ENCODE results near the gene KDM6A.
A peak's percentile ranks its signal among the peaks of the same experiment; 100 is the strongest.
"Not testable (repeated sequence)": the region's sequence is repeated elsewhere in the genome, so short reads cannot be mapped to it uniquely, and the experiment has no call there.

The KDM6A gene

DNA sequence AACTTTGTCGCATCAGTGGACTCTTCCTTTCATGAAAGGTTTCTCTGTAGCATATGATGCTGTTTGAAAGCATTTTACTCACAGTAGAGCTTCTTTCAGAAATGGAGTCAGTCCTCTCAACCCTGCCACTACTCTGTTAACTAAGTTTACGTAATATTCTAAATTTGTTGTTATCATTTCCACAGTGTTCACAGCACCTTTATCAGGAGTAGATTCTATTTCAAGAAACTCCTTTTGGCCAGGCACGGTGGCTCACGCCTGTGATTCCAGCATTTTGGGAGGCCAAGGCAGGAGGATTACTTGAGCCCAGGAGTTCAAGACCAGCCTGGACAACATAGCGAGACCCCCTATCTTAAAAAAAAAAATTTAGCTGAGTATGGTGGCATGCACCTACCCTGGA, 90.0 kb downstream of the KDM6A start:
- no peak for DNase-seq (ENCODE audit: low spot score)

DNA sequence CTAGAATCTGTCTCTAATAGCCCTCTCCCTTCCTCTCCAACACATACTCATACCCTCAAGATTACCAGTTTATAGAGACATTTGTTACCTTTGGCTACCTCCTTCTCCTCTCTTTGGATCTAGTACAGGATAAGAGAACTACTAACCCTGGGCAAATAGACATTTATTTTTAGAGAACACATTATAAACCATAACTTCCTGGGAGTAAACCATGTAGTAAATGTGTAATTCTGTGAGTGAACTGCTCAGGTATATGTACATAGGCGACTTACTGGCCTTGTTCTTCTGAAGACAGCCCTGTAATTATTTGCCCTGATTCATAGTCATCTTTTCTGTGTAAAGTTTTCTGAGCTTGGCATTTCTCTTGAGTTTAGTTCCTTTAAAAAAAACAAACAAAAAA, 94.2 kb downstream of the KDM6A start:
- no peak for DNase-seq (ENCODE audit: low spot score)

DNA sequence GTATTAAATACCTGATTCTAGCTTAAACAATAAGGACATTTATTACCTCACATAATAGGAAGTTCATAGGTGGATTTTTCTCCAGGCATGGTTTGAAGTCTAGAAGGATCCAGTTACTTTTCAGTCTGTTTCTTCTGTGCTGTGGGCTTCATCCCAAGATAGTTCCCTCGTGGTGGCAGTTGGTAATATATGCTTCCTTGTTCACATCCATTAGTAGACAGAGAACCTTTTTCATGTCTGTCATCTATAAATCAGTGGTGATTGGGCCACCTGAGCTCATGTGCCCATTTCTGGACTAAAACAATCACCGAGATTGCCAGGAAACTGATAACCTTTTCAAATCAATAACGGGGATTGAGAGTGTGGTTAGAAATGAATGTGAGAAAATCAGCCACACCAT, 97.7 kb downstream of the KDM6A start:
- DNase-seq (ENCODE audit: low spot score), result no peak

DNA sequence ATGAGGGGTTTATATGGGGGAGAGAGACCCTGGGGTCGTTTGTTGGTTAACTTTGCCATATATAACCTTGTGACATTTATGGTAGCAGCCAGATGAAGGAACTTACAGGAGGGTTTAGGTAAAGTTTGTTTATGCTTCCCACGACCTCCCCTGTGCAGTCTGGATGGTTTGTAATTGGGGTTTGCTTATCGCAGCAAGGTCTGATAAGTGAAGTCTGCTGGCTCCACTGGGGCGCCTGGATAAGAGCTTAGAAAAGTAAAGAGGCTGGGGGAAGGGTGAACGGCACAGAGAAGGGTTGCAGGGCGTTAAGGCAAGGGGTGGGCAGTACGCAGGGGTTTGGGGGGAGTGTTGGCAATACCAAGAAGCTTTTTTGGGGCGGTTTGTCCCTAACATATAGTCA, 98.7 kb downstream of the KDM6A start:
- no peak for DNase-seq (ENCODE audit: low spot score)

DNA sequence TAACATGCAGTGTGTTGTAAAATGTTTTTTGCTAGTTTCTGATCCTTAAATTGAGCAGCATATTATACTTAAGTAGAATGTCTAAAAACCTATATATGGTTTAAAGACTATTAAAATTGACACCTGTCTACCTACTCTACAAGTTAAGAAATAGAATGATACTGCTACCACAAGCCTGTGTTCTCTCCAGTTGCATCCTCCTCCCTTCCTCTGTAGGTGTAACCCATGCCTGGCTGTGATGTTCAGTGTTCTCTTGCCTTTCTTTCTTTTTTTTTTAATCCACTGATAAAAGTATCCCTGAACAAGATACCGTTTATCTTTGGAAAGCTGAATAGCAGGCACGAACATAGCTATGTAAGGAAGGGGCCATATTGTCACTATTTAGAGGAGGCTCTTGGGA, 99.1 kb downstream of the KDM6A start:
- DNase-seq (ENCODE audit: low spot score), result no peak

DNA sequence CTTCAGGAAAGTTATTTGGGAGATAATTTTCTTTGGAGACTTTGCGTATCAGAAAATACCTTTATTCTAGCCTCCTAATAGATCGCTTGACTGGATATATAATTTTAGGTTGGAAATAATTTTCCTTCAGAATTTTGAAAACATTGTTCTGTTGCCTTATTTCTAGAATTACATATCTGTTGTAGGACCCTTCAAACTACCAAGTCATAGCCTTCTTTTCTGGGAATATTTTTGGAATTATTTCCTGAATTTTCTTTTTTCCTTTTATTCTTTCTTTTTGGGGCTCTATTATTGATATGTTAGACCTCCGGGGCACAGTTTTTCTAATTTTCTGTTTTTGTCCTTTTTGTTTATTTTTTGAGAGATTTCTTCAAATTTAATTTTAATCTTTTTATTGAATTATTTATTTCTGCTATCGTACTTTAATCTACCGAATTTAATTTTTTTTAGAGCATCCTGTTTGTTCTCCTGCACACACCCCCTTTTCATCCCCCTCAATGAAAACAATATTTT, 100.5 kb downstream of the KDM6A start:
- DNase-seq (ENCODE audit: low spot score), result no peak

DNA sequence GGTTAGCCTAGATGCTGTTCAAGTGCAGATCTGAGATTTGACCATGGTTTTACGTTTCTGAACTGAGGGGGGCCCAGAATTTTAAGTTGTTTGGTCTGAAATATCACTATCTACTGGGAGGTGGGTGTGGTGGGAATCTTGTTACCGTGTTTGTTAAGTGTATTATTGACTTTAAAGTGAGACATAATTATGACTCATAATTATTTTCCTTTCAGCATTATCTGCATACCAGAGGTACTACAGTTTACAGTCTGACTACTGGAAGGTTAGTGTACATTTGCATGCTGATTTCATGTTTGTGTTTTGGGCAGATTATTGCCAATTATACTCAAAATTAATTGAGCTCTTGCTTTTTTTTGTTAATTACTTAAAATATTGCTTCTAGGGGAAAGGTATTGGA, 101.5 kb downstream of the KDM6A start:
- peak; percentile 10 for DNase-seq (ENCODE audit: low spot score)

DNA sequence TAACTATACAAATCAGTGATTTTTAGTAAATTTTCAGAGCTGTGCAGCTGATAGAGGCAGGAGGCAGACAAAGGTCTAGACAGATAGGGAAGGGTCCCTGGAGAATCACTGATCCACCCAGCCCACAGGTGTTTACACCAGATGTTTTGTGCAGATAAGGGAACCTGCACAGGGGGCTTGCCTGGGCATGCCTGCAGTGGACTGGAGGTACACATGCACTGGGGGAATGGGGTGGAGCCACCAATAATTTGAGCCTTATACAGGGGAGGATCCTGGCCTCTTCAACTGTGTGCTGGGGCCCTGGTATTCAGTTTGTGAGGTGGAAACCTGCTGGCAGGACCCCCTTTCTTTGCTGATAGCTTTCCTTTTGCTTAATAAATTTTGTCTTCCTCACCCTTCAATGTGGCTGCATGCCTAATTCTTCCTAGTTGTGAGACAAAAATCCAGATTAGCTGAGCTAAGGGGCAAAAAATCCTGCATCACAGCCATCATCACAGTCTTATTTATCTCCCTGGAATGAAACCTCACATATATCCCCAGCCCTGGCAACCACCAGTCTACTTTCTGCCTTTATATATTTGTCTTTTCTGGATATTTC, 102.8 kb downstream of the KDM6A start:
- no peak for DNase-seq (ENCODE audit: low spot score)

DNA sequence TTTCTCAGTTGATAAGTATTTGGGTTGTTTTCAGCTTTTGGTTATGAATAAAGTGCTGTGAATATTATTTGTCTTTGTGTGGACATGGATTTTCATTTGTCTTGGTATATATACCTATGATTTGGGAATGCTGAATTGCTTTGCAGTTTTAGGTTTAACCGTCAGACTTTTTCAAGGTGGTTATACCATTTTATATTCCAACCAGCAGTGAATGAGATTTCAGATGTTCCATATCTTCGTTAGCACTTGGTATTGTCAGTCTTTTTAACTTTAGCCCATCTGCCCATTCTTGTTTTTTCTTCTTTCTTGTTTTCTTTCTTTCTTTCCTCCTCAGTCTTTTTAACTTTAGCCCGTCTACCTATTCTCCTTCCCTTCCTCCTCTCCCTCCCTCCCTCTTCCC, 106.0 kb downstream of the KDM6A start:
- no peak for DNase-seq (ENCODE audit: low spot score)

DNA sequence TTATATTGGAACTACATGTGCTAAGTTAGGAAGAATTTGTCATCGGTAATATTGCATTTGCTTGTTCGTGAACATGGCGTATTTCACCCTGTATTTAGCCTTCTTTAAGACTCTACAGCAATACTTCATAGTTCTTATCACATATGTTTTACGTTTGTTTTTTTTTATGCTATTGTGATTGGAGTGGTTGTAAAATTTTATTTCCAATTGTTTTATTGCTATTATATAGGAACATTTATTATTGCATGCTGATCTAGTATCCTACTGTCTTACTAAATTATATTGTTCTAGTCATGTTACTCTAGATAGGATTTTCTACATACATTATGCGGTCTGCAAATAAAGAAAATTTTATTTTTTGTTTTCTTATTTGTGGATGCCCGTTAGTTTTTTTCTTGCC, 107.4 kb downstream of the KDM6A start:
- no peak for DNase-seq (ENCODE audit: low spot score)

DNA sequence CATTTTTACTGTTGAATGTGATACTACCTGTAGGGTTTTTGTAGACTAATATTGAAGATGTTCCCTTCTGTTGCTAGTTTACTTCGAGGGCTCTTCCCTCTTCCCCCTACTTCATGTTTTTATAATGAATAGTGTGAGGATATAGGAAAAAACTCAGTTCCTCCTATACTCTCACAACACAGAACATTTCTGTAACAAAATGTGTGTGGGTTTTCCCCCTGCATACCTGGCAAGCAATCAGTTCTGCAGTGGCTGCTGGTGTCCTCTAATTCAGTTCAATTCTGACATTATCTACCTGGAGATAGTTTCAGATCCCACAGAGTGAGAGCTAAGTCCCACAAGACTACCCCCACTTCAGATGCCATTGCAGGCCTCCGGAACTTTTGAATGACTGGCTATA, 107.9 kb downstream of the KDM6A start:
- DNase-seq (ENCODE audit: low spot score), result no peak

DNA sequence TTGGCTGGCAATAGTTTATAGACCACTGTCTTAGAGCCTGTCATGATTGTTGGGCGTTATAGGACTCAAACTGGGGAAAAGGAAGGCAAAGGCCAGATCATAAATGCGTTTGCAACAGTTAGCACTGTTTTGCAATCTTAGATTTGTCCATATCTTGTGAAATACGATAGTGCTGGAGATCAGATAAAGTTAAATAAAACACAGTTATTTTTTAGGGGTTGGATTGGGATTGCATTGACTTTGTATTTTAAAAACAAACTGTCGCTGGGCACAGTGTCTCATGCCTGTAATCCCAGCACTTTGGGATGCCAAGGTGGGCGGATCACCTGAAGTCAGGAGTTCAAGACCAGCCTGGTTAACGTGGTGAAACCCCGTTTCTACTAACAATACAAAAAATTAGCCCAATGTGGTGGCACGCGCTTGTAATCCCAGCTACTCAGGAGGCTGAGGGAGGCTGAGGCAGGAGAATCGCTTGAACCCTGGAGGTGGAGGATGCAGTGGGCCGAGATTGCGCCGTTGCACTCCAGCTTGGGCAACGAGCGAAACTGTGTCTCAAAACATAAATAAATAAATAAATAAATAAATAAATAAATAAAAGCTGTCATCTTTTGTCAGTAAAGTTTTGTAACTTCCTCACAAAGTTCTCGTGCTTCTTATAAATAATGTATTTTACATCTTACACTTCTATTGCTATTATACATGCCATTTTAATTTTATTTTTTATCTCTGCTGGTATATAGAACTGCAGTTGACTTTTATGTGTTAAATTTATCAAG, 117.2 kb downstream of the KDM6A start:
- DNase-seq (ENCODE audit: low spot score), result no peak

DNA sequence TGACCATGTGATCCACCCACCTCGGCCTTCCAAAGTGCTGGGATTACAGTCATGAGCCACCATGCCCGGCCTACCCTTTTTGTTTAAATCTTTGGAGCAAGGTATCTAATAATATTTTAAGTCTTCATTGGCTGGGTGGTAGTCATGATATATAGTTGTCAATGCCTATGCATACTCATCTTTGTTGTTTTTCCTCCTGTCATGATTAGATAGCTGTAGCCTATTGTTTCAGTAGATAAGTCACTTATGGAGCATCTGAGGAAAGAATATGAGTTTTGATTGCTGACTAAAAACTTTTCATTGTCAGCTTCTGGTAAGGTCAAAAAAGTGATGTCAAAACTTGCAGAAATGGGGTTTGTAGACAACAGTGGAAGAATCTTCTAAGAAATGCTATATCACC, 119.8 kb downstream of the KDM6A start:
- no peak for DNase-seq (ENCODE audit: low spot score)

DNA sequence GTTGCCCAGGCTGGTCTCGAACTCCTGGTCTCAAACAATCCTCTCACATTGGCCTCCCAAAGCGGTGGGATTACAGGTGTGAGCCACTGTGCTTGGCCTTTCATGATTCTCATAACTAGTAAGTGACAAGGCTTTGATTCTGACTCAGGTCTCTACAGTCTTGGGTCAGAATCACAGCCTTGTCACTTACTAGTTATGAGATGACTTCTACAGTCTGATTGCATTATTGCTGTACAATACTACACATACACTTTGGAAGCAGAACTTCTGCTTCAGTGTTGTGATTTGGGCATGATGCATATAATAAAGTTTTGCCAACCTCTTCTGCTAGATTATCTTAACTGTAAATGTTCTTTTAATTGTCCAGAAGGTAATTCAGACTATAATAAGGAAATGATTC, 123.3 kb downstream of the KDM6A start:
- DNase-seq (ENCODE audit: low spot score), result no peak

DNA sequence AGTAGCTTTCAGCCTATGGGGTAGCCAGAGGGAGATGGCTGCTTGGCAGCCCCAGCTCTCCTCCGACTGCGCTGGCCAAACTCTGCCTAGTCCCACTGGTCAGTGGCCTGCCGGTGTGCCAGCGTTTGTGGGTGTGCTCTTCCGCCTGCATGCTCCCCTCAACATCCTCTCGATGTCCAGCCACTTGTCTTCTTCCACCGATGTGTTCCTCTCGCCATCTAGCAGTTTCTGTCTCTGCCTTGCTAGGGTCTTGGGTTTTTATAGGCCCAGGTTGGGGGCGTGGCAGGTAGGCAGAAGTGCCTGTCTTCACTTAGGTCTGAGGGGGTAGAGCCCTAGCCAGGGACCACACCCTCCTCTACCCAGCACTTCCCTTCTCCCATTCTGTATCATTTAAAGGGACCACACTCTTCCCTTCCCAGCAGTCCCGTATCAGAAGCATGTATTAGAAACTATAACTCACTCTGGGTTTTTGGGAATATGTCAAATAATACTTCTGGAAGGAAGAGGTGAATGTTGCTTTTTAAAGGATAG, 124.4 kb downstream of the KDM6A start:
- DNase-seq (ENCODE audit: low spot score), result no peak

DNA sequence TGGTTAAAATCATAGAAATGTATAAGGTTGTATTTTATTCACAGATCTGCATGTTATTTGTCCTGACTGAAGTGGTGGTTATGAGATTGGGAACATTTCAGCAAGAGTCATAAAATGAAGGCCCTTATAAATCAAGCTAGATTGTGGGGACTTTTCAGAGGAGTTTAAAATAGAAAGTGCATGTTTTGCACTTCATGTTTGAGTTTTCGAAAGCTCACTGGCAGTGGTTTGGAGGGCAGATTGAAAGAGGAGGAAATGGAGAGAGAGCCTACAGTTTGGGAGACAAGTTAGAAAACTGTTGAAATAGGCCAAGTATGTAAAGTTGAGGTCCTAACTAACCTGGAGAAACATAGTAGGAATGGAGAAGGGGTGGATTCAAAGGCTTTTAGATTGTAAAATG, 124.9 kb downstream of the KDM6A start:
- DNase-seq (ENCODE audit: low spot score), result no peak

DNA sequence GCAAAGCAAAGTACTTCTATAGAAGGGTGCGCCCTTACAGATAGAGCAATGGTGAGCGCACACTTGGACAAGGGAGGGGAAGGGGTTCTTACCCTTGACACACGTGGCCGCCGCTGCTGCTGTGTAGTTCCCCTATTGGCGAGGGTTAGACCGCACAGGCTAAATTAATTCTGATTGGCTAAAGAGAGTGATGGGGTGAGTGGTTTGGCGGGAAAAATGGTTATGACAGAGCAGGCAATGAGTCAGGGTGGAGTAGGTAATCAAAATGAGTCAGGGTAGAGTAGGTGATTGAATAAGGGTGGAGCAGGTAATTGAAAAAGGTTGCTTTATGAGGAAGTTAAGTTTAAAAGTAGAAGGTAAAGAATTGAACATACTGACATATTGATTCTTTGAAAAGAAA, 126.2 kb downstream of the KDM6A start:
- not testable (repeated sequence) for DNase-seq (ENCODE audit: low spot score)

DNA sequence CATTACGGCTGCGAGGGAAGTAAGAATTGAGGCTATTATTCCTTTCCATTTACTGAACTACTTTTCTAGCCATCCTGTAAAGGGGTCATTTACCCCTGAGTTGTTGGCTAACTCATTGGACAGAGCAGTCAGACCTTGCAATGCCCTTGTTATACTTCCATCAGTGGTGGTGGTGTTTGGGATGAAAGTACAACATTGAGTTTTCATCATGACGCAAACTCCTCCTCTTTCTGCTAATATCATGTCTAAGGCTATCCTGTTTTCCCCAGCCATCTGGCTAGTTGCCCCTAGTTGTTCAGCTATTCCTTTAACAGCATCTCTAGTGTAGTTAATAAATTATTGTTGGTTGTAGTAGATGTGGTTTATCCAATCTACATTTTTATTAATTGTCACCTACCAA, 126.9 kb downstream of the KDM6A start:
- DNase-seq (ENCODE audit: low spot score), result not testable (repeated sequence)

DNA sequence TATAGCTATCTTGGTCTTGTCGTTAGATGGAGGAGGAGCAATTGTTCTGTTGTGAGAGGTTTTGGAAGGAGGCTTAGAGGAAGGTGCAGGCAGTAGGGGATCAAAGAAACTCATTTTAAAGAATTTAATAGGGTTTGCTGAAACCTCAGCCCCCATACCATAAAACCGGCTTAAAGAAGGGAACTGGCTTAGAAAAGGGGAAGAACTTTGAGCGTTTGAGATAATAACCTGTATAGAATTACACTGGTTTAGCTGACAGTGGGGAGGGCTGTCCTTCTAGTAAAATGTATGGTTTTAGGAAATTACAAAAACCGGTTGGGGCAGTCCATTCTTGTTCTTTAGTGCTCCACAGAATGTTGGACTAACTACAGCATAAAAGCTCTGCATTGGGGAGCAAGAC, 128.1 kb downstream of the KDM6A start:
- no peak for DNase-seq (ENCODE audit: low spot score)

DNA sequence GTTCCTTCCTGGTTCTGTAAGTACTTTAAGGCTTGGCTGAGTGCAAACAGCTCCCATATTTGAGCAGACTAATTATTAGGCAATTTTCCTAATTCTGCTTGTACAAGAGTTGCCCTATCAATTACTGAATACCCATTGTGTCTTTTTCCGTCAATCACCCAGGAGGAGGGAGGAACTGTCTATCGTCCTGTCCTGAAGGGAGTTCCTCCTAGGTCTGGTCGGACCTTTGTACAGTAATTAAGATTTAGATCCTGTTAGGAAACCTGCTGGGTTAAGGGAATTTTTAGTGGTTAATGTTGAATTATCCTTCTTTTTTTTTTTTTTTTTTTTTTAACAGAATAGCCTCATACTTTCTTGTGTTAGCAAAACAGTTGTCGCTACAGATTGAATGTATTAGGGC, 130.1 kb downstream of the KDM6A start:
- no peak for DNase-seq (ENCODE audit: low spot score)

DNA sequence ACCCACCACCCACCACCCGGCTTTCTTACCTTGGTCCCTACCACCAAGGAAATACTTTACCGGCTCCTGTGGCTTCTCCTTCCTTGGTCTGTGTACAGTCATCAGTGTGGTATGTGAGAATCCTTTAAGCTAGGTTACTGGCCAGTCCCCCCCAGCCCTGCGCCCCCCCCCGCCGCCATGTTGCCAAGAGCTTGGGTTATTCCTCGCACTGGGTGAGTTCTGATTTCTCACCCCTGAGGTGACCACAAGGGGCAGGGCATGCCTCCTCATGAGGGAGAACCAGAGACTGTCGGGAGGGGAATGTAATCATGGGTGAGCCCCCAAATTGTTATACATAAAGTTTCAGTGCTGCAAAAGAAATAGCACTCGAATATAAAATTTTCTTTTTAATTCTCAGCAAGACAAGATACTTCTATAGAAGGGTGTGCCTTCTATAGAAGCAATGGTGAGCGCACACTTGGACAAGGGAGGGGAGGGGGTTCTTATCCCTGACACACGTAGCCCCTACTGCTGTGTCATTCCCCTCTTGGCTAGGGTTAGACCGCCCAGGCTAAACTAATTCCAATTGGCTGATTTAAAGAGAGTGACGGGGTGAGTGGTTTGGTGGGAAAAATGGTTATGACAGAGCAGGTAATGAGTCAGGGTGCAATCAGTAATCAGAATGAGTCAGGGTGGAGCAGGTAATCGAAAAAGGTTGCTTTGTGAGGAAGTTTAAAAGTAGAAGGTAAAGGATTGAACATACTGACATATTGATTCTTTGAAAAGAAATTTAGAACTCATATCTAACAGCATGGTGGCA, 133.2 kb downstream of the KDM6A start:
- peak; percentile 1 for DNase-seq (ENCODE audit: low spot score)

DNA sequence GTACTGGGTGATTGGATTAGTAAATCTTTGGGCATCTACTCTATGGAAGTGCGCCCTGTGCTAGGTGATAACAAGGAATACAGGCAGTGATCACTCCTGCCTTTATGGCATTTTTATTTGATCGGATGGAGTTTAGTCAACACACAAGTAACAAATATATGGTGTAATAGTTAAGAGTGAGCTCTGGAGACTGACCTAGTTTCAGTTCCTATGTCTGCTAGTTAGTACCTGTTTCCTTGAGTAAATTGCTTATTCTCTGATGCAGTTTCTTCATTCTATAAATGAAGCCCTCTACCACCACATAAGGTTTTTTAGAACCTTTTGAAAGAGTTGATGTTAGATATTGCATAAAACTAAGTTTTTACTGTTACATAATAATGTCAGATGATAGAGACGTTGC, 134.6 kb downstream of the KDM6A start:
- DNase-seq (ENCODE audit: low spot score), result no peak

All from GM03348 (cell line).